Aorta (tissue), 5 donors: ENCODE data around the gene MYCN. TPM values are rescaled to one million over a fixed set of nuclear protein-coding genes. Genes with fewer than 3 reads are reported as not detected.

ENCODE experiments used
- ATAC-seq: fragments of 200-7000 bp; cut with Tn5 transposase; one replicate; pipeline ENCODE4 v1.9.1; 2022; ENCODE audit warnings: moderate library complexity; ENCODE audit not compliant: low FRiP score
- DNase-seq, 2 donors: peaks; one replicate each; pipeline ENCODE4 v3.0.0-alpha.2; 2020
- H3K27ac ChIP-seq, 2 donors: one replicate each; pipeline ENCODE4 v1.5.1; 2013; ENCODE audit warnings: low read length in 2 of 2, mild to moderate bottlenecking in 2 of 2, moderate library complexity in 2 of 2, control low read depth in 1 of 2, inconsistent platforms in 1 of 2, low read depth in 1 of 2
- H3K27me3 ChIP-seq, 2 donors: one replicate each; pipeline ENCODE4 v1.6.1; 2013; ENCODE audit warnings: control low read depth in 1 of 2, low read length in 1 of 2, mild to moderate bottlenecking in 1 of 2, moderate library complexity in 1 of 2; ENCODE audit not compliant: insufficient read depth in 2 of 2, control insufficient read depth in 1 of 2
- H3K36me3 ChIP-seq, 2 donors: one replicate each; pipeline ENCODE4 v1.6.1; 2013; ENCODE audit warnings: control low read depth in 1 of 2, low read length in 1 of 2, mild to moderate bottlenecking in 1 of 2; ENCODE audit not compliant: insufficient read depth in 2 of 2, control insufficient read depth in 1 of 2
- H3K4me1 ChIP-seq, 2 donors: one replicate each; pipeline ENCODE4 v1.6.1; 2013; ENCODE audit warnings: low read length in 2 of 2, control low read depth in 1 of 2, mild to moderate bottlenecking in 1 of 2, moderate library complexity in 1 of 2; ENCODE audit not compliant: insufficient read depth in 2 of 2, control insufficient read depth in 1 of 2
- H3K4me3 ChIP-seq, 2 donors: one replicate each; pipeline ENCODE4 v1.5.1; 2013; ENCODE audit warnings: low read length in 2 of 2, control low read depth in 1 of 2, mild to moderate bottlenecking in 1 of 2
- H3K9me3 ChIP-seq: one replicate; pipeline ENCODE4 v1.6.1; 2013; ENCODE audit warnings: mild to moderate bottlenecking, low read length; ENCODE audit not compliant: control insufficient read depth
- WGBS, 2 donors: extraction: QIAGEN DNeasy Blood & Tissue Kit; methylation state at CpG; one replicate each; pipeline ENCODE4 v1.1.7; 2013; 5-methylcytosine and 5-hydroxymethylcytosine counted together
- intact Hi-C, 2 donors: fragments of 100-400 bp; cut with DNase I; formaldehyde crosslinking; loops; one replicate each; pipeline versions ENCODE4 v1.14.2 to v1.15.0; 2022
- polyA plus RNA-seq, 2 donors: library from polyadenylated mRNA; stranded (reverse); fragments of 200-250 nt; gene quantifications; one replicate each; pipeline ENCODE4 v1.2.3, GENCODE V29; 2013
- total RNA-seq, 2 donors: library from RNA; stranded (reverse); fragmentation: NEBNext Ultra II Directional; extraction: Animal tissue kit (Norgen Biotek cat#: 25700); gene quantifications; one replicate each; pipeline ENCODE4 v1.2.1, GENCODE V29; 2021
- donor health status: healthy with polysubstance abuse.
- donor health status: Bipolar disorder and iron deficiency.
- donor health status: DM: no; HTN: no; CAD: no.
- donor health status: DM: no; HTN: no; CAD: no.
- donor health status: DM: yes; HTN: yes; CAD: no.

The MYCN gene
- total and polyA plus RNA-seq, 4 donors: 0.26 to 2.1 (median 0.45) TPM; not detected in 1

DNA sequence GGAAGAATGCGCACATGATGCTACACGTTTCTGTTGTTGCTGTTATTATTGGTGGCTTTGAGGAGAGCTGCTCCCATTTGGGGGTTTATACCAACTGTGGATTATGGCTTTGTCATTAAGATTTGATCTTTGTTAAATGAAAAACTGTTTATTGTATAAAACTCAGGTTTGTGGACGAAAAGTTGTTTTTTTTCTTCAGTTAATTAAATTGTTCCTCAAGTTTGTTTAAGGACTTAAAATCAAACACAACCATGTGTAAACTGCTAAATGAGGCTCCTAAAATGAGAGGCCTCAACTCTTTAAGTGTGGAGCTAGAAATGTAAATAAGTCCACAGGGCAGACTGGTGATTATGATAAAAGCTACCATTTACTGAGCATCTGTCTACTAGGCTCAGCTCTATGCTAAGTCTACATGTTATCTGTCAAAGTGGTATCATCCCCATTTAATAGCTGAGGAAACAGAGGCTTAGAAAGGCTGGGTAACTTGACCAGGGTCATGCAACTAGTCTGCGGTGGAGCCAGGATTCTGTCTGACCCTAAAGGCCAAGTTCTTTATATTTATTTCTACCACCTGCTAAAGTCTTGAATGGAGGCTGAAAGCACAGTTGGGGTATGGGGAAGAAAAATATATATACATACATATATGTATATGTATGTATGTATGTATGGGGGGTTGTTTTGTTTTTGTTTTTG is 4.1 kb downstream of the MYCN start:
- Histone ChIP-seq H3K4me1 (no peaks in the 10 kb centered on the region), H3K4me3 (no peak overlapping the region), H3K36me3 (no peaks in the 10 kb centered on the region), H3K9me3 (no peaks in the 10 kb centered on the region), H3K27me3 (no peaks in the 10 kb centered on the region), H3K27ac (no peak overlapping the region)
- WGBS, 2 donors: 83 to 85% methylated on average over 4 of the region's 4 CpGs
- ATAC-seq: no peak
- intact Hi-C loops: no loop called here
- no peak for DNase-seq

DNA sequence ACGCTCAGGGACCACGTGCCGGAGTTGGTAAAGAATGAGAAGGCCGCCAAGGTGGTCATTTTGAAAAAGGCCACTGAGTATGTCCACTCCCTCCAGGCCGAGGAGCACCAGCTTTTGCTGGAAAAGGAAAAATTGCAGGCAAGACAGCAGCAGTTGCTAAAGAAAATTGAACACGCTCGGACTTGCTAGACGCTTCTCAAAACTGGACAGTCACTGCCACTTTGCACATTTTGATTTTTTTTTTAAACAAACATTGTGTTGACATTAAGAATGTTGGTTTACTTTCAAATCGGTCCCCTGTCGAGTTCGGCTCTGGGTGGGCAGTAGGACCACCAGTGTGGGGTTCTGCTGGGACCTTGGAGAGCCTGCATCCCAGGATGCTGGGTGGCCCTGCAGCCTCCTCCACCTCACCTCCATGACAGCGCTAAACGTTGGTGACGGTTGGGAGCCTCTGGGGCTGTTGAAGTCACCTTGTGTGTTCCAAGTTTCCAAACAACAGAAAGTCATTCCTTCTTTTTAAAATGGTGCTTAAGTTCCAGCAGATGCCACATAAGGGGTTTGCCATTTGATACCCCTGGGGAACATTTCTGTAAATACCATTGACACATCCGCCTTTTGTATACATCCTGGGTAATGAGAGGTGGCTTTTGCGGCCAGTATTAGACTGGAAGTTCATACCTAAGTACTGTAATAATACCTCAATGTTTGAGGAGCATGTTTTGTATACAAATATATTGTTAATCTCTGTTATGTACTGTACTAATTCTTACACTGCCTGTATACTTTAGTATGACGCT is 5.8 kb downstream of the MYCN start:
- DNase-seq: no peak
- intact Hi-C loops: no loop called here
- no peak for ATAC-seq
- Histone ChIP-seq H3K36me3 (no peaks in the 10 kb centered on the region), H3K4me1 (no peaks in the 10 kb centered on the region), H3K9me3 (no peaks in the 10 kb centered on the region), H3K4me3 (no peak overlapping the region), H3K27ac (no peak overlapping the region), H3K27me3 (no peaks in the 10 kb centered on the region)
- 84 to 90% methylated on average over 17 of the region's 17 CpGs for WGBS, 2 donors

DNA sequence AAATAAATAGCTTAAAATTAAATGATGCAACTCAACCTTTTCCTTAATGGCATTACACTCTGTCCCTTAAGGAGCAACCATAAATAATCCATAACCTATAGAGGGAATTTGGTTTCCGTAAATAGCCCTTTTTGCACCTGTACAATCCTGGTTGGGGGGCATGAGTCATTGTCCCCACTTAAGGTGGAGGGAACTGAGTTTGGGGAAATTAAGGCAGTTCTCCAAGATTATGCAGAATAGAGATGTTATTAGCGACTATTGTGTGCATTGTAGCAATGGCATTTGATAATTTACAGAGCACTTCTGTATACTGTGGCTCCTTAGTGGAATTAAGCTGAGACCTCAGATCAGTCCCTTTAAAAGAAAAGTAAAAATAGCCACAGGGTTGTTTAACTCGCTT is 6.6 kb downstream of the MYCN start:
- Histone ChIP-seq H3K27ac (no peak overlapping the region), H3K4me3 (no peak overlapping the region), H3K4me1 (no peaks in the 10 kb centered on the region), H3K9me3 (no peaks in the 10 kb centered on the region), H3K36me3 (no peaks in the 10 kb centered on the region), H3K27me3 (no peaks in the 10 kb centered on the region)
- intact Hi-C loops: no loop called here
- DNase-seq (no peak), ATAC-seq (no peak)
- 54 to 75% methylated on average over 3 of the region's 3 CpGs for WGBS, 2 donors

DNA sequence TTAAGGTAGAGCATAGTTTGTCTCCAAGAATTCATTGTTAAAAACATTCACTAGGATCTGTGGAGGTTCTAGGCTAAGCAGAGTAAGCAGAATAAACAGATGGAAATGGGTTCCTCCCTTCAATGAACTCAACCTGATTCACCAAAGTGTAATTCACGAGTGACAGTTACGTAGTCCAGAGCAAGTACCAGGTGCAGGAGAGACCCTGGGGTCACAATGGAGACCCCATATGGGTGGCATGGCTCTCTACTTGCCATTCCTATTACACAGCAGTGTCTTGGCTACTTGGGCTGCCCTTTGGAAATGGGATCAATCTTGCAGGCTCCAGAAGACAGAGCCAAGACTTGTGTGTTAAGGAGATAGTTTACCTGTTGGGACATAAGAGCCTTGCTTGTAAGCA is 7.1 kb downstream of the MYCN start:
- intact Hi-C loops: no loop called here
- Histone ChIP-seq H3K36me3 (no peaks in the 10 kb centered on the region), H3K4me1 (no peaks in the 10 kb centered on the region), H3K27me3 (no peaks in the 10 kb centered on the region), H3K4me3 (no peak overlapping the region), H3K9me3 (no peaks in the 10 kb centered on the region), H3K27ac (no peak overlapping the region)
- DNase-seq: no peak
- 91 to 92% methylated on average over 2 of the region's 2 CpGs for WGBS, 2 donors
- no peak for ATAC-seq

DNA sequence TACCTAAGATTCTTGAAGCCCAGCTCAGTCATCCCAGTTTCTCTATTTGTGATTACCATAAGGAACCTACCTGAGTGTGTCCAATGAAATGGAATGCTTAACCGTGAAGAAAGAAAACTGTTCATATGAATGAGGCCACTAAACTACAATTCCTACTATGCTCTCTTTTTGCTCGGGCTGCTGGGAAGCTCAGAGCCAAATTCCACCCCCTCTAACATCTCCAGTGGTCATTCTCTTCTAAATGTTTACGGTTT is 8.3 kb downstream of the MYCN start:
- DNase-seq: no peak
- ATAC-seq: no peak
- WGBS, 2 donors: 96 to 97% methylated on average over 3 of the region's 3 CpGs
- Histone ChIP-seq H3K27me3 (no peaks in the 10 kb centered on the region), H3K4me1 (no peaks in the 10 kb centered on the region), H3K36me3 (no peaks in the 10 kb centered on the region), H3K27ac (no peak overlapping the region), H3K4me3 (no peak overlapping the region), H3K9me3 (no peaks in the 10 kb centered on the region)
- intact Hi-C loops: no loop called here

DNA sequence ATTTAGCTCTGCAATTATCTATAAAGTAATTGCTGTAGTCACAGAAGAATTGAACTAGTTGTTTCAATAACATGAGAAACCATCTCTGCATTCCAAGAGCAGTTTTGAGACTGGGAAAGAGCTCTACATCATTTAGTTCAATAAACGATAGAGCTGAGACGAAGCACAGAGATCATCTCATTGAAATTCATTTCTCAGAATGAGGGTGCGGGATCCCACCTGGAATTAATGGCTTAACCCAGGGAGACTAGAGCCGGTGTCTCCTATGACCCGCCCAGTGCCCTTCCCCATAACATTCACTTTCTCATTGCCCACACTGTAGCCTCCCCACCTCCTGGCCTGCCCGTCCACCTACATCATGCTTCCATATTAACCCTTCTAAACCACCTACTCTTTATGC is 8.8 kb downstream of the MYCN start:
- 91 to 93% methylated on average over 6 of the region's 6 CpGs for WGBS, 2 donors
- intact Hi-C loops: no loop called here
- DNase-seq (no peak), ATAC-seq (no peak)
- no peaks in the 10 kb centered on the region for H3K36me3 ChIP-seq
- H3K9me3 ChIP-seq: no peaks in the 10 kb centered on the region
- H3K4me3 ChIP-seq: no peak overlapping the region
- no peaks in the 10 kb centered on the region for H3K4me1 ChIP-seq
- no peak overlapping the region for H3K27ac ChIP-seq
- no peaks in the 10 kb centered on the region for H3K27me3 ChIP-seq

DNA sequence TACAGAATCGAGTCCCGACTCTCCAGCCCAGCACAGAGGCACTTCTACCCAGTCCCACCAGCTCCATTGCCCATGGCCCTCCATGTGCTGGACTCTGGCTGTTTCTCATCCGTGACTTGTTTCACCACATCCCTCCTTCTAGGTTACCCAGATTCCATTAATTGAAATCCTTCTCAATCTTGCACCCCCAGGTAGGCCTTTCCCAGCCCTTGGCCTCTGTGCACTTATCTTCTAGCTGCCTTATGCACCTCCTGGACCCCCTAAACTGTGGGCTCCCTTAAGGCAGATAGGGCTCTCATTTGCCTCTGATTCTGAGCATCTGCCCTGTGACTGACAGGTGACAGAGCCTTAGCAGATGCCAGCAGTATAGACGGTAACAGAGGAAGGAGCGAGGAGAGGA is 9.2 kb downstream of the MYCN start:
- Histone ChIP-seq H3K9me3 (no peaks in the 10 kb centered on the region), H3K27me3 (no peaks in the 10 kb centered on the region), H3K4me3 (no peak overlapping the region), H3K4me1 (no peaks in the 10 kb centered on the region), H3K27ac (no peak overlapping the region), H3K36me3 (no peaks in the 10 kb centered on the region)
- intact Hi-C loops: no loop called here
- 91 to 96% methylated on average over 5 of the region's 5 CpGs for WGBS, 2 donors
- no peak for DNase-seq
- ATAC-seq: no peak

DNA sequence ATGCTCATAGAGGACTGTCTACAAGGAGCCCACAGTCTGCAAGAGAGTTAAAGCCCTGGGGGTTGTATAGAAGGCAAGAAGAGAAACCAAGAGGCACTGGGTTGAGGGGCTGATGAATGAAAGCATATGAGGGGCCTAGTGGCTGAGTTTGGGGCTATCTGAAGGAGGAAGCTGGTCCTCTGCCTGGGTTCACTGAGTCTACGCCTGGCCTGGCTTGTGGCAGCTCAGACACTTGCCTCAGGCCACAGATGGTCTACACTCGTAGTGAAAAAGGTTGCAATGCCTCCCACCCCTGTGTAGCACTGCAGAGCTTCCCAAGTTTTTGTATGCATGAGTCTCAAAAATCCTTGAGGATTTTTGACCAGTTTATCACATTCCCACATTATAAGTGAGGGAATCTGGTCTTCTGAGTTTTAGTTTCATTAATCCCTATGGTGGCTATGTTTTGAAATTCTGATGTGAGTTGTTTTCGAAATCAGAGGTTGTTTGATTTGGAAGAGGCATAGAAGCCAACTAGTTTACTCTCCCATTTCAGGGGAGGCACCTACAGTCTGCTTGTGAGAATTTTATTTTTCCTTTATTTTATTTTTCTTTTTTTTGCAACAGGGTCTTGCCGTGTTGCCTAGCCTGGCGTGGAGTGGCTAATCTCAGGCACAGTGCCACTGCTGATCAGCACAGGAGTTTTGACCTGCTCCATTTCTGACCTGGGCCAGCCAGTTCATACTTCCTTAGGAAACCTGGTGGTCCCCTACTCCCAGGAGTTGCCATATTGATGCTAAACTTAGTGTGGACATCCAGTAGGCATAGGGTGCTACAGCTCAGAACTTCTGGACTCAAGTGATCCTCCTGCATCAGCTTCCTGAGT is 10.0 kb downstream of the MYCN start:
- H3K27ac ChIP-seq: no peak overlapping the region
- H3K9me3 ChIP-seq: no peaks in the 10 kb centered on the region
- intact Hi-C loops: no loop called here
- ATAC-seq: no peak
- H3K4me3 ChIP-seq: no peak overlapping the region
- 79 to 88% methylated on average over 5 of the region's 5 CpGs for WGBS, 2 donors
- no peaks in the 10 kb centered on the region for H3K4me1 ChIP-seq
- DNase-seq: no peak
- no peaks in the 10 kb centered on the region for H3K27me3 ChIP-seq
- H3K36me3 ChIP-seq: no peaks in the 10 kb centered on the region
